Mesendoderm (in vitro differentiated cells): ENCODE measurements around the gene ANKRD13A.

ENCODE experiments used
- DNase-seq: peaks from one replicate; pipeline ENCODE4 v3.0.0; 2013
- H2AK5ac ChIP-seq: 2 replicates; pipeline ENCODE4 v1.6.1; 2013; ENCODE audit warnings: low read length, inconsistent platforms
- H2BK120ac ChIP-seq: 2 replicates; pipeline ENCODE4 v1.6.1; 2013; ENCODE audit warnings: low read depth, mild to moderate bottlenecking, low read length, moderate library complexity, mixed read lengths
- H2BK15ac ChIP-seq: replicated peaks from 2 replicates; pipeline ENCODE4 v1.6.1; 2013; ENCODE audit warnings: low read depth, mild to moderate bottlenecking, moderate library complexity
- H2BK5ac ChIP-seq: 2 replicates; pipeline ENCODE4 v1.6.1; 2013; ENCODE audit warnings: low read length, inconsistent platforms
- H3K18ac ChIP-seq: 2 replicates; pipeline ENCODE4 v1.6.1; 2013; ENCODE audit warnings: mild to moderate bottlenecking, low read length, mixed read lengths
- H3K23ac ChIP-seq: one replicate; pipeline ENCODE4 v1.6.1; 2013; ENCODE audit warnings: low read length
- H3K27ac ChIP-seq: 2 replicates; pipeline ENCODE4 v1.5.1; 2013; ENCODE audit warnings: low read depth, mild to moderate bottlenecking, inconsistent platforms, low read length, moderate library complexity
- H3K27me3 ChIP-seq: 2 replicates; pipeline ENCODE4 v1.6.1; 2013; ENCODE audit warnings: low read length, control low read depth, mild to moderate bottlenecking, inconsistent platforms; ENCODE audit not compliant: insufficient read depth, poor library complexity
- H3K36me3 ChIP-seq: 2 replicates; pipeline ENCODE4 v1.6.1; 2013; ENCODE audit warnings: low read length, inconsistent platforms; ENCODE audit not compliant: control insufficient read depth, insufficient read depth
- H3K4ac ChIP-seq: one replicate; pipeline ENCODE4 v1.6.1; 2013; ENCODE audit warnings: low read depth, mild to moderate bottlenecking, low read length, moderate library complexity
- H3K4me1 ChIP-seq: 2 replicates; pipeline ENCODE4 v1.6.1; 2013; ENCODE audit warnings: low read depth, low read length, inconsistent platforms; ENCODE audit not compliant: control insufficient read depth
- H3K4me2 ChIP-seq: 2 replicates; pipeline ENCODE4 v1.6.1; 2013; ENCODE audit warnings: low read length
- H3K4me3 ChIP-seq: 2 replicates; pipeline ENCODE4 v1.5.1; 2013; ENCODE audit warnings: mild to moderate bottlenecking, low read length
- H3K56ac ChIP-seq: one replicate; pipeline ENCODE4 v1.6.1; 2013; ENCODE audit warnings: low read length
- H3K79me1 ChIP-seq: 2 replicates; pipeline ENCODE4 v1.6.1; 2013; ENCODE audit warnings: low read length, inconsistent platforms
- H3K79me2 ChIP-seq: 2 replicates; pipeline ENCODE4 v1.6.1; 2013; ENCODE audit warnings: mild to moderate bottlenecking, low read length; ENCODE audit not compliant: control insufficient read depth, insufficient read depth
- H3K9ac ChIP-seq: 2 replicates; pipeline ENCODE4 v1.6.1; 2013; ENCODE audit warnings: low read length, inconsistent platforms
- H4K5ac ChIP-seq: one replicate; pipeline ENCODE4 v1.6.1; 2013; ENCODE audit warnings: low read length
- H4K8ac ChIP-seq: one replicate; pipeline ENCODE4 v1.6.1; 2013; ENCODE audit warnings: low read depth, mild to moderate bottlenecking, control low read depth, low read length, moderate library complexity
- WGBS: extraction: QIAGEN DNeasy Blood & Tissue Kit; methylation state at CpG from one replicate; pipeline ENCODE4 v1.1.7; 2013; ENCODE audit warnings: low lambda C conversion rate, missing lambda C conversion rate; ENCODE audit not compliant: insufficient coverage; ENCODE audit errors: extremely low coverage; 5-methylcytosine and 5-hydroxymethylcytosine counted together

ANKRD13A gene

DNA sequence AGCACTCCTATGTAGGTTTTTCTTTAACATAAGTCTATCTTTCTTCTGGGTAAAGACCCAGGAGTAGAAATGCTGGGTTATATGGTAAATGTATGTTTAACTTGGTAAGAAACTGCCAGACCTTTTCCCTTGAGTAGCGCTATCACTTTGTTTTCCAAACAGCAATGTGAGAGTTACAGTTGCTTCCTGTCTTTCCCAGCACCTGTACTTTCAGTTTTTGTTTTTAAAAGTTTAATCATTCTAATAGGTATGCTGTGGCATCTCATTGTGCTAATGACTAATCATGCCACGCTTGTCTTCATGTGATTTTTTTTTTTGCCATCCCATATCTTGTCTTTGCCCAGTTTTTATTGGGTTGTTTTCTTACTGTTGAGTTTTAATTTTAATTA, 31.2 kb upstream of the ANKRD13A start:
- Histone ChIP-seq H3K36me3 (no peaks in the 10 kb centered on the region), H2BK120ac (no peak overlapping the region), H2BK5ac (no peak overlapping the region), H3K27ac (no peak overlapping the region), H3K9ac (no peak overlapping the region), H3K4ac (no peak overlapping the region), H3K23ac (no peak overlapping the region), H3K56ac (no peak overlapping the region), H3K79me1 (no peaks in the 10 kb centered on the region), H4K8ac (no peak overlapping the region), H3K27me3 (no peaks in the 10 kb centered on the region), H2BK15ac (no peak overlapping the region), H4K5ac (no peak overlapping the region), H3K79me2 (no peaks in the 10 kb centered on the region), H3K4me2 (no peak overlapping the region), H3K4me1 (no peaks in the 10 kb centered on the region), H2AK5ac (no peak overlapping the region), H3K4me3 (no peak overlapping the region), H3K18ac (no peak overlapping the region)
- WGBS: no CpG with 5 or more reads among the region's 2 CpGs
- no peak for DNase-seq

DNA sequence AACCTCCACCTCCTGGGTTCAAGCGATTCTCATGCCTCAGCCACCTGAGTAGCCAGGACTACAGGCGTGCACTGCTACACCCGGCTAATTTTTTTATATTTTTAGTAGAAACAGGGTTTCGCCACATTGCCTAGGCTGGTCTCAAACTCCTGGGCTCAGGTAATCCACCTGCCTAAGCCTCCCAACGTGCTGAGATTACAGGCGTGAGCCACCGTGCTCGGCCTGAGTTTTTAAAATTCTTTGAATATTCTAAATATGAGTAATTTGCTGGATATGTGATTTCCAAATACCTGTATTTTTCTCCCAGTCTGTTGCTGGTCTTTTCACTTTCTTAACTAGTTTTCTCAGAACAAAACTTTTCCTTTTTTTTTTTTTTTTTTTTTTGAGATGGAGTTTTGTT, 30.4 kb upstream of the ANKRD13A start:
- H3K79me1 ChIP-seq: no peaks in the 10 kb centered on the region
- no peaks in the 10 kb centered on the region for H3K4me1 ChIP-seq
- no peak overlapping the region for H2AK5ac ChIP-seq
- H3K36me3 ChIP-seq: no peaks in the 10 kb centered on the region
- H3K4me2 ChIP-seq: no peak overlapping the region
- no peak overlapping the region for H3K4me3 ChIP-seq
- no peak overlapping the region for H2BK5ac ChIP-seq
- DNase-seq: no peak
- H2BK120ac ChIP-seq: no peak overlapping the region
- H3K27ac ChIP-seq: no peak overlapping the region
- no peak overlapping the region for H4K8ac ChIP-seq
- no peak overlapping the region for H2BK15ac ChIP-seq
- H3K56ac ChIP-seq: no peak overlapping the region
- no peaks in the 10 kb centered on the region for H3K79me2 ChIP-seq
- no peak overlapping the region for H4K5ac ChIP-seq
- WGBS: no CpG with 5 or more reads among the region's 8 CpGs
- no peaks in the 10 kb centered on the region for H3K27me3 ChIP-seq
- no peak overlapping the region for H3K18ac ChIP-seq
- no peak overlapping the region for H3K9ac ChIP-seq
- H3K4ac ChIP-seq: no peak overlapping the region
- no peak overlapping the region for H3K23ac ChIP-seq

DNA sequence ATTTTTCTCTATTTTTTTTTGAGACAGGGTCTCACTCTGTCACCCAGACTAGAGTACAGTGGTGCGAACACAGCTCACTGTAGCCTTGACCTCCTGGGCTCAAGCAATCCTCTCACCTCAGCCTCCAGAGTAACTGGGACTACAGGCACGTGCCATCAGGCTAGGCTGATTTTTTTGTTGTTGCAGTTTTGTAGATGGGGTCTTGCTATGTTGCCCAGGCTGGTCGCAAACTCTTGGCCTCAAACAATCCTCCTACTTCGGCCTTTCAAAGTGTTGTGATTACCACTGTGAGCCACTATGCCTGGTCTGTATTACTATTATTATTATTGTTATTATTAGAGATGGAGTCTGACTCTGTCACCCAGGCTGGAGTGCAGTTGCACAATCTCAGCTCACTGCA, 26.4 kb upstream of the ANKRD13A start:
- no peak overlapping the region for H3K18ac ChIP-seq
- DNase-seq: no peak
- H2BK15ac ChIP-seq: no peak overlapping the region
- H3K4ac ChIP-seq: no peak overlapping the region
- no peak overlapping the region for H3K4me3 ChIP-seq
- H3K27ac ChIP-seq: no peak overlapping the region
- no peak overlapping the region for H4K5ac ChIP-seq
- no peak overlapping the region for H3K56ac ChIP-seq
- WGBS: no CpG with 5 or more reads among the region's 4 CpGs
- H3K79me1 ChIP-seq: no peaks in the 10 kb centered on the region
- no peaks in the 10 kb centered on the region for H3K79me2 ChIP-seq
- no peak overlapping the region for H3K4me2 ChIP-seq
- no peaks in the 10 kb centered on the region for H3K36me3 ChIP-seq
- no peaks in the 10 kb centered on the region for H3K27me3 ChIP-seq
- H3K4me1 ChIP-seq: no peaks in the 10 kb centered on the region
- H2BK5ac ChIP-seq: no peak overlapping the region
- no peak overlapping the region for H2AK5ac ChIP-seq
- no peak overlapping the region for H4K8ac ChIP-seq
- H3K9ac ChIP-seq: no peak overlapping the region
- no peak overlapping the region for H3K23ac ChIP-seq
- H2BK120ac ChIP-seq: no peak overlapping the region

DNA sequence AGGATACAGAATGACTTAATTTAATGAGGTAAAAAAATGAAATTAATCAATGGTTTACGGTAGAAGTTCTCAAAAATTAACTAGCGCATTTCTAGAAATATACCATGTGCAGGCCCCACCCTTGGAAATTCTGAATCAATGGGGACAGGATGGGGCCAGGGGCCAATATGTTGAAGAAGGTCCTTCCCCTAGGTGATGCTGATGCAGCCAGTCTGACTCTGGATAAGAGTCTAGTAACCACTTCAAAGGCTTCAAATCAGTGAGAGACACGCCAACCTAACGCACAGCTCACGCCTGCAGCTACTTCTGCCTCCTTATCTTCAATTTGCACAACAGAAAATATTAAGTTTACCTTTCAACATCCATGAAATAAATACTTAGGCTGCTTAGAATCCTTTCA, 17.9 kb upstream of the ANKRD13A start:
- Histone ChIP-seq H4K8ac (no peak overlapping the region), H3K79me2 (no peaks in the 10 kb centered on the region), H3K4me3 (no peak overlapping the region), H3K4ac (no peak overlapping the region), H3K4me2 (no peak overlapping the region), H2AK5ac (no peak overlapping the region), H3K56ac (no peak overlapping the region), H3K27ac (no peak overlapping the region), H3K9ac (no peak overlapping the region), H3K36me3 (peaks cover 1% of the 10 kb centered on the region), H4K5ac (no peak overlapping the region), H3K23ac (no peak overlapping the region), H2BK5ac (no peak overlapping the region), H2BK120ac (no peak overlapping the region), H3K4me1 (no peaks in the 10 kb centered on the region), H3K18ac (no peak overlapping the region), H2BK15ac (no peak overlapping the region), H3K79me1 (no peaks in the 10 kb centered on the region), H3K27me3 (no peaks in the 10 kb centered on the region)
- WGBS: no CpG with 5 or more reads among the region's 5 CpGs
- DNase-seq: no peak

DNA sequence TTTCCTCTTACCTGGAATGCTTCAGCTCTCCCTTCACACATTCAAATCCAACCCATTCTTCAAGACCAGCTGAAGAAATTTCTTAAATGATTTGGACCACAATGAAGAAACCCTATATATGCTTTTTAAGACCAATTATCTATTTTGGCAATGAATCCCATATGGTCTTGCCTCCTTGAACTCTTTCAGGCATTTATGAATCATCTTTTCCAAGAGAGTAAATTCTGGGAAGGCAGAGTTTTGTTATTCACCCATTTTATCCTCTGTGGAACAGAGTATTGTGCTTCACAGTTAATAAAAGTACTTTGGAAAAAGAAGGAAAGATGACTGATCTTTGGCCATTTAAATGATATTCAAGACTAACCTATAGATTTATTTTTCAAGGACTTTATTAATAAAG, 17.0 kb upstream of the ANKRD13A start:
- H3K9ac ChIP-seq: no peak overlapping the region
- no peak overlapping the region for H3K56ac ChIP-seq
- H2BK5ac ChIP-seq: no peak overlapping the region
- no peak overlapping the region for H3K23ac ChIP-seq
- no peak overlapping the region for H2BK120ac ChIP-seq
- no peak overlapping the region for H3K4ac ChIP-seq
- H4K5ac ChIP-seq: no peak overlapping the region
- peaks cover 1% of the 10 kb centered on the region for H3K36me3 ChIP-seq
- H3K79me1 ChIP-seq: no peaks in the 10 kb centered on the region
- no peak overlapping the region for H2AK5ac ChIP-seq
- no peak overlapping the region for H3K18ac ChIP-seq
- no peak overlapping the region for H3K27ac ChIP-seq
- no peaks in the 10 kb centered on the region for H3K79me2 ChIP-seq
- H3K4me2 ChIP-seq: no peak overlapping the region
- no peak overlapping the region for H3K4me3 ChIP-seq
- H2BK15ac ChIP-seq: no peak overlapping the region
- no peaks in the 10 kb centered on the region for H3K27me3 ChIP-seq
- H4K8ac ChIP-seq: no peak overlapping the region
- DNase-seq: no peak
- H3K4me1 ChIP-seq: no peaks in the 10 kb centered on the region

DNA sequence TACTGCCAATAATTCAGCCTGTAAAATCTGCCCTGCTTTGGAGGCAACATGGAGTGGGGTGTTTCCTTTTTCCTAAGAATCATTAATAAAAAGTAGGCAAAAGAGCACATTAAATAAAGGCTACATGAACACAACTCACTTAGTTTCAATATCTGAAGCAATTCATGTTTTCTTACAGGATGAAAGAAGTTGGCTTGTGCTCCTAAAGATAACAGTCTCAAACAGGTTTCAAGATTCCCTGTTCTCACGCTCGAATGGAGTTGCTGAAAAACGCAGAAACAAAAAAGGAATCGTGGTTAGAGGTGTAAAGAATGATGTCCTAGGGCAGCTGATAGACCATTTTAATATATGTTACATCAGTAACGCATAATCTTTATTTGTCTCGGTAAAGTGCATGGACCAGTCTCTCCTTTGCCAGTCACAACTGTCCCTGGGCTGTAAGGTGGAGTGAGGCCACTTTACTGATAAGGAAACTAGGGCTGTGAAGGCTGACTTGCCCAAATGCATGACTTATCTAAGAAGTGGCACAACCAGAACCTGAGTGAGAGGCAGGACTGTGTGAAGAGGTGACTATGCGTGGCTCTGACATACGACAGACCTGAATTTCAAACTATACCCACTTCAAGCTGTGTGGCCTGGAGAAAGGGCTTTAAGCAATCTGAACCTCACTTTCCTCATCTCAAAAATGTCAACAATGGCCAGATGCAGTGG, 15.6 kb upstream of the ANKRD13A start:
- Histone ChIP-seq H3K18ac (no peak overlapping the region), H3K79me2 (no peaks in the 10 kb centered on the region), H3K36me3 (peaks cover 1% of the 10 kb centered on the region), H3K4me2 (no peak overlapping the region), H3K23ac (no peak overlapping the region), H3K79me1 (no peaks in the 10 kb centered on the region), H3K27me3 (no peaks in the 10 kb centered on the region), H4K8ac (no peak overlapping the region), H3K27ac (no peak overlapping the region), H2BK5ac (no peak overlapping the region), H4K5ac (no peak overlapping the region), H2BK15ac (no peak overlapping the region), H3K56ac (no peak overlapping the region), H2BK120ac (no peak overlapping the region), H2AK5ac (no peak overlapping the region), H3K4me1 (no peaks in the 10 kb centered on the region), H3K9ac (no peak overlapping the region), H3K4ac (no peak overlapping the region), H3K4me3 (no peak overlapping the region)
- no peak for DNase-seq
- WGBS: no CpG with 5 or more reads among the region's 8 CpGs
